Motor neuron (in vitro differentiated cells): ENCODE measurements around the gene CPED1. TPM values are rescaled to one million over a fixed set of nuclear protein-coding genes. Genes with fewer than 3 reads are reported as not detected.
"Not testable (repeated sequence)": the region's sequence is repeated elsewhere in the genome, so short reads cannot be mapped to it uniquely, and the experiment has no call there.

Experiments used
- ATAC-seq, 8 experiments: fragments of 200-7000 bp; cut with Tn5 transposase; replicated peaks in 6 of 8; 2 replicates each; pipeline ENCODE4 v1.8.0; 2021; ENCODE audit warnings: mild to moderate bottlenecking in 8 of 8, moderate library complexity in 8 of 8
- H3K27ac ChIP-seq, 2 donors: fragments of 250-450 bp; sonication (Bioruptor Pico); 2 replicates each; pipeline ENCODE4 v1.9.0; 2021; ENCODE audit warnings: antibody characterized with exemption in 2 of 2, mild to moderate bottlenecking in 2 of 2, moderate library complexity in 1 of 2
- H3K4me1 ChIP-seq, 2 donors: fragments of 250-450 bp; sonication (Bioruptor Pico); replicated peaks in 1 of 2; 2 replicates each; pipeline ENCODE4 v1.6.1; 2021; ENCODE audit warnings: antibody characterized with exemption in 2 of 2, mild to moderate bottlenecking in 2 of 2, moderate library complexity in 1 of 2
- H3K4me3 ChIP-seq, 5 donors: fragments of 250-450 bp; sonication (Bioruptor Pico); 2 replicates each; pipeline ENCODE4 v1.9.0; 2021; ENCODE audit warnings: antibody characterized with exemption in 5 of 5, mild to moderate bottlenecking in 5 of 5, moderate library complexity in 4 of 5
- WGBS, 10 experiments: fragments of 450-650 bp; shearing (Covaris generic); methylation state at CpG; one replicate each; pipeline ENCODE4 v1.0.0; 2022; 5-methylcytosine and 5-hydroxymethylcytosine counted together
- in situ Hi-C, 9 experiments: fragments of 400-800 bp; cut with MboI; loops; one replicate each; pipeline ENCODE4 v1.15.0; 2021; ENCODE audit warnings: low sequenced_read_pairs in 9 of 9, low pct_unique_long_range_greater_than_20kb in 2 of 9; ENCODE audit not compliant: unreplicated experiment in 9 of 9
- total RNA-seq, 8 experiments: library from RNA; unstranded; fragments of 300-600 nt; gene quantifications; 2 replicates each; pipeline versions ENCODE4 v1.2.3 to v1.2.4, GENCODE V29; 2022

Gene CPED1
- total RNA-seq, 8 experiments from 2014 or later, result 0.05 to 21.8 (median 0.47) TPM; not detected in 1

DNA sequence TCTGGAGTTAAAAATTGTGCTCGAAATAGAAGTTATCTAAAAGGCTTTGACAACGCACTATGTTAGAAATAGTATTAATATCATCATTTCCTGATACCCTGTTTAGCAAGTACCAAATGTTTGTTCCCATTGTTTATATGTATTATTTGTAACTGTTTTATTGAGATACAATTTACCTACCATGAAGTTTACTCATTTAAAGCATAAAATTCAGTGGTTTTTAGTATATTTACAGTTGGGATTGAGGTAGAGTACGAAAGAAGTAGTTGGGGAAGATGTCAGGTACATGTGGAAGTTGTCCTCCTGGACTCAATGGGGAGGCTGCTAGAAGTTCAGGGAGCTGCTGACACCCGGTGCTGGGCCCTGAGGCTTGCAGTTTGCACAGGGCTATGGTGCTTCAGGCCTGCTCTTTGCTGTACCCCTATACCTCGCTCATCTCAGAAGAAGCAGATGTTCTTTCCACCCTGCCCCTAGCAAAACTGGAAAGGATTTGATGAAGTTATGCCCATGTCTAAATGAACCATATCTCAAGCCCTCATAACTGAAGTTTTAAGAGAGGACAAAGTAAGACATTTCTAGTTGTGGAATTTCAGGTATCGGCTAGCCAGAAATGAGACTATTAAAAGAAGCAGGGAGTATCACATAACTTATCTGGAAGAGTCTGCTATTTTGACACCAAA lies 315.1 kb downstream of the CPED1 start:
- no peak overlapping the region for H3K27ac ChIP-seq
- WGBS, 10 experiments, result 66 to 100% (median 92%) methylated on average over 2 to 6 of the region's 6 CpGs; no CpG with 5 or more reads in 1 of the 10 experiments
- in situ Hi-C loops, result no loop called here
- no peak overlapping the region for H3K4me3 ChIP-seq
- ATAC-seq, result no peak
- H3K4me1 ChIP-seq, result no peaks in the 10 kb centered on the region

DNA sequence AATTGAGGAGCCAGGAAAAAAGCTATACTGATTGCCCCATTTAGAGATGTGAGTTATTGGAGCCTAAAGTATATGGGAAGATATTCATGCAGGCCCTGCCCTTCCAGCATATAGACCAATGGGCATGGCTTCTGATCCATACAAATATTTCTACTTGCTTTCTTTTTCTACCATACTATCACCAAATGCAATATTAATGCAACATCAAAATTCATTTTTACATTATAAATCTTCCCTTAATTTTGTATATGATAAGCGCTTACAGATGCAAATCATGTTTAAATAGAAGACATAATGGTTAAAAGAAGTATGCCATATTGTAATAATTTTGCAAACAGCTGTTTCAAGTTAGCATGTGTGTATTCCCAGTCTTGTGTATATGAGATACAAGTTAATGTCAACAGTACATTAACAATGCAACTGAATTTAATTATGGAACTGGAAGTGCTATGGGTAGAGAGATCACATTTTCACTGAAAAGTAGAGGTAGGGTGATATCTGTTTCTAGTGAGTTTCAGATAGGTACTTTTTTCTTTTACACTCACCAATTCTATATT lies 315.7 kb downstream of the CPED1 start:
- no peak overlapping the region for H3K27ac ChIP-seq
- no peak overlapping the region for H3K4me3 ChIP-seq
- in situ Hi-C loops, result no loop called here
- WGBS, 10 experiments, result 0 to 100% (median 56%) methylated on average over 1 of the region's 1 CpG; no CpG with 5 or more reads in 2 of the 10 experiments
- no peaks in the 10 kb centered on the region for H3K4me1 ChIP-seq
- peak in 1 of 8 experiments; percentile 83 for ATAC-seq

DNA sequence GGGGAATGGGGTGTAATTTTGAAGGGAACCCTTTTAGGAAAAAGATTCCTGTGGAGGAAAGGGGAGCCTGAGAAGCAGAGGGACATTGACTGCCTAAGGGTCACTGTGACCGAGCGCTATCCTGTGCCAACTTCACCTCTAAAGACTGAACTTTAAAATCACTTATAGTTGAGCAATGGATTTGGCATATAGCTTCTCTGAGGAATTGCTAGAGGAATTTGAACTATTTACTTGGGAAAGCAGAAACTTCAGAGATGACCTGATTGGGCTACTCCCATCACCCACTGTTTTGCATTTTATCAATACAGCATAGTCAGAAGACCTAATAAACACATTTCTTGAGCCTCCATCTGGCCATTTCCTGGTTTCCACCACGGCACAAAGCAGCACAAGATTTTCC lies 316.6 kb downstream of the CPED1 start:
- in situ Hi-C loops, result no loop called here
- 40 to 100% (median 85%) methylated on average over 1 to 3 of the region's 3 CpGs; no CpG with 5 or more reads in 4 of the 10 experiments for WGBS, 10 experiments
- Histone ChIP-seq H3K4me3 (no peak overlapping the region), H3K4me1 (no peaks in the 10 kb centered on the region), H3K27ac (no peak overlapping the region)
- ATAC-seq, result peak in 1 of 8 experiments; percentile 9

DNA sequence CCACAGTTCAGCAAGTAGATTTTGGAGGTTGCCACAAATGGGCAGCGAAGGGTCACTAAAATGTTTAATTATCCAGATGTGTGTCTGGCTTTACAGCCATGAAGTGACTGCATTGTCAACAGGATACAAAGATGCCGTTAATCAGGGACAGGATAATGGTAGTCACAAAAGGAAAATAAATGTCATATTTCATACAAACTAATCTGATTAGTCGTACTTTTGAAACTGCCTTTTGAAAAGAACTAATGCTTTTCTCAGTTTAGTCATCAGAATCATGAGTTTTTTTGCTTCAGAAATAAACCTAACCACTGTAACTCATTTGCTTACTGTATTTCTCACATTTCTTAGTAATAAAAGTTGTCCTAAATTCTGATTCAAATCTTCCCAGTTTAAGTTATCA lies 318.1 kb downstream of the CPED1 start:
- H3K4me3 ChIP-seq, result no peak overlapping the region
- WGBS, 10 experiments, result 29 to 100% (median 83%) methylated on average over 2 to 3 of the region's 3 CpGs
- H3K4me1 ChIP-seq, result no peaks in the 10 kb centered on the region
- no peak overlapping the region for H3K27ac ChIP-seq
- ATAC-seq, result no peak
- in situ Hi-C loops, result no loop called here

DNA sequence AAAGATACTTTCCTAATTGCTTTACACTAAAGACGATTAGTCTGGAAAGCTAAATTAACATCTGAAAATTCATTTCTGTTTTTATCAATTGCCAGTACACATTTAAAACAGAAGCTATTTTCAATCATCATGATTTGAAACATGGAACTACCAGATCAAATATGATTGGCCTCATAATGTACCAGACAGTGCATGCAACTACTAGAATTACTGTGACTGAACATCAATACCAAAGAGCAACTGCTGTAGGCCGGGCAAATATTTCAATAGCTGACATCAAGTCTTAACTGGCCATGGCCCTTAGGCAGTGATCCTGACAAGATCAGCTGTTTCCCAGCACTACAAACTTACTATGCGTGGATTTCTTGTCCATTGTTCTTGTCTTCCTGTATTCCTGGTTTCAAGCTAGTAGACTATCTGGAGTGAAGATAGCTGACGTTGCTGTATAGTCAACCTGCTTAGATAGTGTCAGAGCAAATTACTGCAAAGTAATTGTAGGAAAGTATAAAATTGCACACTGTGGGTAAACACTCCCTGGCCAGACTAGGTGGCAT lies 318.6 kb downstream of the CPED1 start:
- Histone ChIP-seq H3K27ac (no peak overlapping the region), H3K4me1 (no peaks in the 10 kb centered on the region), H3K4me3 (no peak overlapping the region)
- in situ Hi-C loops, result no loop called here
- WGBS, 10 experiments, result 60 to 100% (median 87%) methylated on average over 1 to 4 of the region's 4 CpGs
- peak in 4 of 8 experiments; percentile 29 to 65 (median 34) for ATAC-seq

DNA sequence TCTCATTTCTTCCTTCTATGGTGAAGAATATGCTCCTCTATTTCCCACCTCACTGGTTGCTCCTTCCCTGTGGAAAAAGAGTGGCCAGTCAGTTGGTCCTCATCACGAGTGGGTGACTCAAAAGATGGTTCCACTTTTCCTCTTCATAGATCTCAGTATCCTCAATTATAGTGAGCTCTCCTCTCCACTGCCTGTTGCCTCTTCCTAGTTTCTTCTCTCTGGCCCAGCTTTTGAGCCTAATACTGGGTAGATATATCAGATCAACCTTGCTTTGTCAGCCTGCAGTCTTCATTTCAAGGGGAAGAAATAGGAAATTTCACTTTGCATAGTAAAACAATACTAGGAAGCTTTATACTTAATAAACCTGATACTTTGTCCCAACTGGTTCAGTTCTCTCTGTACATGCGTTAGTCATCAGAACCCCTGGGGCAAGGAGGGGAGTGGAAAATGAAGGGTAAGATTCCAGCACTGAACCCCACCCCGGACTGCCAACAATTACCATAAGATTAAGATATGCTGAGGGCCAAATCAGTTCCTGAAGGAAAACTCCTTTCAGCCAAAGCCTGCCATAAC lies 324.8 kb downstream of the CPED1 start:
- H3K27ac ChIP-seq, result no peak overlapping the region
- H3K4me3 ChIP-seq, result no peak overlapping the region
- H3K4me1 ChIP-seq, result no peaks in the 10 kb centered on the region
- WGBS, 10 experiments, result 0 to 93% (median 80%) methylated on average over 1 to 3 of the region's 3 CpGs; no CpG with 5 or more reads in 1 of the 10 experiments
- peak in 3 of 8 experiments; percentile 97 to 98 (median 97) for ATAC-seq
- in situ Hi-C loops, result no loop called here

DNA sequence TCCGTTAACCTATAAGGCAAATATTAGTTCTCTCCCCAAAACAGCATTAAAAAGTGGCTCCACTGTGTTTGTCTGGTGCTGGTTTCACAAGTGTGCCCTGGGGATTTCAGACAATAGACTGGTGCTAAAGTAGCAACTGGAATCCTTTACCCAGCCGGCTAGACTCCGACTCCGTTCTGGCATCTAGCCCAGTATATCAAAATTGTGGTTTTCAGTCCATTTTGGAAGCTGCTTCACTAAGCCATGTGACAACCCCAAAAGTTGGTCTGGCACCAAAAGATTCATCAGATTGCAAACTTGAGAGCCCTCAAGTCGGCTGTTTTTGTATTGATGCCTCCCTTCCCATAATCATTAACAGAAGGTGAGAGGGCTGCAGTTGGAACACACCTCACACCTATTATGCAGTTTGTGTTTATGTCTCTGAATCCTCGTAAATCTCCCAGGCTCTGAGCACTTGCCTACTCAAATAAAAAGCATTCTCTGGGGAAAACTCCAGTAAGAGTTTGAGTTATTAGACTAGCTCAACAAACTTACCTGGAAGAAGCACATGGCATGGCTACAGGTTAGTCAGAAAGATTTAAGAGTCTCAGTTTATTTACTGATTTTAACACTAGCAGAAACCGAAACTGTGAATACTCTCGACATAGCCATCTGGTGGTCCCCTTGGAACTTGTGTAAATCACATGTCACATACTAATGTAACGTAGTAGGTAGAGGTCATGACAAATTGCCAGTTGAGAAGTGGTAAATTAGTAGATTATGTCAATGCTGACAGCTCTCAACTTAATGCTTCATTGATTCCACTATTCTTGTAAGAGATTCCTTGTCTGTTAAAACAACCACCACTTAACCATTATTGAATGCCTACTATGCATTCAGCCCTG lies 325.5 kb downstream of the CPED1 start:
- 9 to 97% (median 77%) methylated on average over 2 to 8 of the region's 9 CpGs for WGBS, 10 experiments
- H3K27ac ChIP-seq, result no peak overlapping the region
- ATAC-seq, result peak in 2 of 8 experiments; percentile 20 to 66
- in situ Hi-C loops, result no loop called here
- no peak overlapping the region for H3K4me3 ChIP-seq
- H3K4me1 ChIP-seq, result no peaks in the 10 kb centered on the region

DNA sequence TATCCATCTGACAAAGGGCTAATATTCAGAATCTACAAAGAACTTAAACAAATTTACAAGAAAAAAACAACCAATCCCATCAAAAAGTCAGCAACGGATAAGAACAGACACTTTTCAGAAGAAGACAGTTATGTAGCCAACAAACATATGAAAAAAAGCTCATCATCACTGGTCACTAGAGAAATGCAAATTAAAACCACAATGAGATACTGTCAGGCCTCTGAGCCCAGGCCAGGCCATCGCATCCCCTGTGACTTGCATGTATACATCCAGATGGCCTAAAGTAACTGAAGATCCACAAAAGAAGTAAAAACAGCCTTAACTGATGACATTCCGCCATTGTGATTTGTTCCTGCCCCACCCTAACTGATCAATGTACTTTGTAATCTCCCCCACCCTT lies 326.7 kb downstream of the CPED1 start:
- WGBS, 10 experiments, result 0 to 100% (median 74%) methylated on average over 1 of the region's 3 CpGs; no CpG with 5 or more reads in 6 of the 10 experiments
- ATAC-seq, in situ Hi-C loops: not testable (repeated sequence)

DNA sequence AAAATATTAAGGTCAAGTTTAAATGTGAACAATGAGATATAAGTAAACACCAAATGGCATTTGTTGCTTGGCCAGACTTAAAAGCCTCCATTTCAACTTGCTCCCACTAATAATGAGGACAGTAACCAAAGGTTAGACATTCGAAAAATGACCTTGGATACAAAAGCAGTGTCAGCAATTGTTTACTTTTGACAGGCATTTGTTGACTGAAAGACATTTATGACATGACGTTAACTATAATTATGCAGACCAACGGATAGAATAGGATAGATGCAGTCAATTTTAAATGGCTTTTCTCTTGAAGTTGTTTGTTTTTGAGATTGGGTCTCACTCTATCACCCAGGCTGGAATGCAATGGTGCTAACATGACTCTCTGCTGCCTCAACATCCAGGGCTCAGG lies 333.9 kb downstream of the CPED1 start:
- Histone ChIP-seq H3K4me1 (no peaks in the 10 kb centered on the region), H3K4me3 (no peak overlapping the region), H3K27ac (no peak overlapping the region)
- ATAC-seq, result no peak
- WGBS, 10 experiments, result 14 to 100% (median 75%) methylated on average over 1 to 3 of the region's 3 CpGs
- in situ Hi-C loops, result no loop called here

More for the DNA sequence above, 326.7 kb downstream of the CPED1 start:
- not testable (repeated sequence) for H3K4me1 ChIP-seq, H3K27ac ChIP-seq, H3K4me3 ChIP-seq

DNA sequence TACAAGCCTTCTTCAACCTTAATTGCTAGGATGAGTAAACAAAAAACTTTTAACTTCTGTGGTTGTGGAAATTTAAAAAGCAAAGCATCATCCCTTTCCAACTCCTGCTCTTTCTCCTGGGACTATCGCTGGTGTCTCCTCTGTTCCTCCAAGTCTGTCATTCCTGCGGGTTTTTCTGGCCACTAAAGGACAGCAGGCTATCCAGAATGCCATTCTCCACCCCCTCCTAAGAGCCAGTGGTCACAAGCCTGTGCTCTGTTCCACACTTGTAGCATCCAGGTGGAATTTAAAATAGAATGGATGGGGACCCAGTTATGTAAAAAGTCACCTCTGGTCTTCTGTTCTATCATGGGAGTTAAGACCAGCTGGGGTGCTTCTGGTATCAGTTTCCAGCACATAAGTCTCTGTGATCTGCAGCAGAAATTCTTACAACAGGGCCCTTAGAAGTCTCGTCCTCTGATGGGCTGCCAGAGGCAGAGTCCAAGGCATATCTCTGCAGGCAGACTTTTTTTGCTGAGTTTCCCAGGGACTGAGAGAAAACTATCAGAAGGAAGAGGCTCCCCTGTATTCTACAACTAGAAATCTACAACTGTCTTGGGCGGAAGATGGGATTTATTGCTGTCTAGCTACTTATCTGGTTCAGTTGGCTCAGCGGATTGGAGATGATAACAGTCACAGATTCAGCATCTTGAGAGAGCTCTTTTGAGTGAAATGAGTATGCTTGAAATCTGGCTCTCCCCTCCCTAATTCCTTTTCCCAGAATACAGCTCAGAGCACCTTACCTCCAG lies 335.2 kb downstream of the CPED1 start:
- H3K4me3 ChIP-seq, result no peak overlapping the region
- no peak for ATAC-seq
- in situ Hi-C loops, result no loop called here
- H3K27ac ChIP-seq, result no peak overlapping the region
- no peaks in the 10 kb centered on the region for H3K4me1 ChIP-seq
- 40 to 100% (median 90%) methylated on average over 1 to 5 of the region's 5 CpGs; no CpG with 5 or more reads in 1 of the 10 experiments for WGBS, 10 experiments

DNA sequence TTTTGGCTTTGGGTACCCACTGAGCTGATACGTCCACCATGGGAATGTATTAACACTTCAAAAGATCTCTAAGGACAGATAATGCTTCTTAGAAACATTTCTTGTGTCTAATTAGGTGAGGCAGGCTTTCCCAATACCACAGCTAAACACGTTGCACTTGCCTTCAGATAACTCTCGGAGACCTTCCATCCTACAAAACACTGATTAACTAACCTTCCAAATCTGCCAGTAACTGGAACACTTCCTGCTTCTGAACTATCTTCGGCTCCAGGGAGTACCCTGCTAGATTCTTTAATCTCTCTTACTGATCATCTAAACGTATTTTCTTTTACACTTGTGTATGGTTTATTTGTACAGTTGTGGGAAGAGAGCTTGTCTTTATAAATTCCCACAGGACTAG lies 339.2 kb downstream of the CPED1 start:
- Histone ChIP-seq H3K4me1 (peaks cover 0 to 6% of the 10 kb centered on the region in 2 donors), H3K27ac (no peak overlapping the region), H3K4me3 (no peak overlapping the region)
- in situ Hi-C loops, result loop anchor here in 2 of 9 experiments (25.0 kb wide), 2 partner anchors 190 to 340 kb away; partner anchors contain the start of gene CPED1 (in 1 of the 2)
- 73 to 100% (median 87%) methylated on average over 2 to 5 of the region's 5 CpGs for WGBS, 10 experiments
- ATAC-seq, result no peak
